ENCODE data around the gene SEPTIN6. TPM values are rescaled to one million over a fixed set of nuclear protein-coding genes. Genes with fewer than 3 reads are reported as not detected.
A peak's percentile ranks its signal among the peaks of the same experiment; 100 is the strongest.
"Not testable (repeated sequence)": the region's sequence is repeated elsewhere in the genome, so short reads cannot be mapped to it uniquely, and the experiment has no call there.

SEPTIN6 gene
- total RNA-seq, 2 experiments from 2014 or later: 154 to 156 TPM

- POLR2A ChIA-PET: interaction anchor here (0.8 to 4.0 kb wide), 8 partner anchors 10 to 100 kb away, joined by 3 to 40 read pairs (median 5); partner anchors contain the start of gene NKRF
- no peaks in the 10 kb centered on the region for H3K9me3 Mint-ChIP-seq
- H3K36me3 Mint-ChIP-seq: peaks cover 5% of the 10 kb centered on the region
- H3K27me3 Mint-ChIP-seq: no peaks in the 10 kb centered on the region
- H3K4me1 Mint-ChIP-seq (ENCODE audit: low read depth): peaks cover 33% of the 10 kb centered on the region
- peak; percentile 59 for DNase-seq
- peak overlapping the region; percentile 88 for H3K4me3 Mint-ChIP-seq
- CTCF ChIA-PET: interaction anchor here (0.9 to 1.7 kb wide), 3 partner anchors 12 to 65 kb away, joined by 3 to 6 read pairs (median 3); no protein-coding TSS in a partner anchor
- H3K27ac Mint-ChIP-seq: peak overlapping the region; percentile 99
- intact Hi-C loops (cut with micrococcal nuclease): loop anchor here (2.0 to 10.0 kb wide), 3 partner anchors 102 to 1154 kb away; partner anchors contain the start of genes NDUFA1, RNF113A and RPL39
Observed at GRCh38 chrX:119688911-119689321, 4.1 kb downstream of the SEPTIN6 start.

DNA sequence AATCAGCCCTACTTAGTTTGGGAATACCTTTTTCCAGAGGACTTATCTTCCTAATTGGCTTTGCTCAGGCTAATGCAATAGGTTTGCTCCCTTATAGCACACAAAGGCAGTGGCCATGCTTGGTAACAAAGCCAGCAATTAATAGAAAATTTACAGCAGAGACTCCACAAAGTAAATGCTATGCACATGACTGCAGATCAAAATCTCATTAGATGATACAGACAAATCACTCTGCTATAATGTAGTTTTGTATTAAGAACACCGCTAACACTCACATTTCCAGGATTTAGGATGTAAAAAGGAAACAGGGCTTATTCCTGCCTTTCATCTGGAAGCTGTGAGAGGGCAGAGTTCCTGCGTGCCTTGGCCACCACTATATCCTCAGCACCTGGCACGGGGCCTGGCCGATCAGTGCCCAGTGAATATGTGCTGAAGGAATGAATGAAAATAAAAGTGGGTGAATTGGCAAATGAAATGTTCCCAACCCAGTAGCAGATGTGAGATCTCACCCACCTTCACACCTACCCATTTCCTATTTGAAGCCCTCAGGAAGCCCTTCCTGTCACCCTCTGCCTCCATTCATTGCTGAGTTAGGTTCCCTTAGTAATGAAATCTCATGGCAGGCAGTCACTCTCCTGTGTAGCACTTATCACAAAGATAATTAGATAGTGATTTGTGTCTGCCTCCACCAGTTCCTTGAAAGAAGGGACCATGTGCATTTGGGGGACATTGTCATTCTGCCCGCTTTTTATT lies 5.1 kb downstream of the SEPTIN6 start:
- POLR2A ChIA-PET: interaction anchor here (2.1 to 4.0 kb wide), 2 partner anchors 9 to 40 kb away, joined by 10 to 40 read pairs; no protein-coding TSS in a partner anchor
- Mint-ChIP-seq H3K27ac (peak overlapping the region; percentile 99), H3K9me3 (no peaks in the 10 kb centered on the region), H3K36me3 (peaks cover 8% of the 10 kb centered on the region), H3K27me3 (no peaks in the 10 kb centered on the region), H3K4me1 (ENCODE audit: low read depth) (peaks cover 39% of the 10 kb centered on the region), H3K4me3 (peak overlapping the region; percentile 88)
- DNase-seq: no peak
- intact Hi-C loops (cut with micrococcal nuclease): loop anchor here (2.0 to 10.0 kb wide), 3 partner anchors 103 to 1153 kb away; partner anchors contain the start of genes NDUFA1, RNF113A and RPL39
- CTCF ChIA-PET: interaction anchor here (0.9 to 1.7 kb wide), 3 partner anchors 11 to 66 kb away, joined by 3 to 6 read pairs (median 3); no protein-coding TSS in a partner anchor

DNA sequence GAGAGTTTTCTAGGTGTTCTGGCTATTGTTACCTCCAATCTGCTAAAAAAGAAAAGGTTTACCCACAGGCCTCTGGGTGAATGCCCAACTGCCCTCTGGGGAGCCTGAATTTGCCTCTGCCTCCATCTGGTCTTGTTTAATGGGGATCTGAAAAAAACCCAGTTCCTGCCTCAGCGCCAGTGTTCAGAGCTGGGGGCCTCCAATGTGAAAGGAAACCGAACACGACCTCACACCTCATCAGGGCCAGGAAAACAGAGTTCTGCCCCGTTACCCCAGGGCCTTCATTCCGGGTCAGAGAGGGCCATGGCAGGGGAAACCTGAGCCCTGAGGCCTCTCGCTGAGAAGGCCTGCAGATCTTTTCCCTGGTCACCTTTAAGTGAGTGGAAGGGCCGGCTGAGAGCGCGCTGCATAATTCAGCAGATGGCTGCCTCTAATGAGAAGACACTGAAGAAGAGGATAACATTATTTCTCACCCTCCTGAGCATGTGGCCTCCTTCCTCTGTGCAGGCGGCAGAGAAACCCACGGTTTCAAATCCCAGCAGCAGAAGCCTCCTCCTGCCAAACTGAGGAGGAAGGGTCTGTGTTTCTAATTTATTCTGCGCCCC lies 6.8 kb downstream of the SEPTIN6 start:
- peaks cover 5% of the 10 kb centered on the region for H3K36me3 Mint-ChIP-seq
- intact Hi-C loops (cut with micrococcal nuclease): loop anchor here (10.0 kb wide), 1 partner anchor 1151 kb away; no protein-coding TSS in a partner anchor
- DNase-seq: no peak
- ChIA-PET CTCF (no interaction called here), POLR2A (interaction anchor here (0.8 to 4.8 kb wide), 4 partner anchors 6 to 80 kb away, joined by 4 to 43 read pairs (median 7); partner anchors contain the start of genes NKRF and SEPTIN6)
- H3K4me1 Mint-ChIP-seq (ENCODE audit: low read depth): peaks cover 44% of the 10 kb centered on the region
- H3K27me3 Mint-ChIP-seq: no peaks in the 10 kb centered on the region
- peak overlapping the region; percentile 88 for H3K4me3 Mint-ChIP-seq
- H3K27ac Mint-ChIP-seq: peak overlapping the region; percentile 99
- no peaks in the 10 kb centered on the region for H3K9me3 Mint-ChIP-seq

- Mint-ChIP-seq H3K9me3 (no peaks in the 10 kb centered on the region), H3K27ac (peak overlapping the region; percentile 99), H3K4me1 (ENCODE audit: low read depth) (peaks cover 48% of the 10 kb centered on the region), H3K4me3 (peak overlapping the region; percentile 88), H3K36me3 (peaks cover 3% of the 10 kb centered on the region), H3K27me3 (no peaks in the 10 kb centered on the region)
- DNase-seq: peak; percentile 73
- POLR2A ChIA-PET: interaction anchor here (0.6 to 4.8 kb wide), 7 partner anchors 7 to 80 kb away, joined by 3 to 43 read pairs (median 4); partner anchors contain the start of genes NKRF and SEPTIN6
- CTCF ChIA-PET: interaction anchor here (0.7 to 1.0 kb wide), 2 partner anchors 13 to 44 kb away, joined by 3 read pairs; no protein-coding TSS in a partner anchor
- intact Hi-C loops (cut with micrococcal nuclease): loop anchor here (10.0 kb wide), 1 partner anchor 1151 kb away; no protein-coding TSS in a partner anchor
Observed at GRCh38 chrX:119685225-119686066, 7.5 kb downstream of the SEPTIN6 start.

DNA sequence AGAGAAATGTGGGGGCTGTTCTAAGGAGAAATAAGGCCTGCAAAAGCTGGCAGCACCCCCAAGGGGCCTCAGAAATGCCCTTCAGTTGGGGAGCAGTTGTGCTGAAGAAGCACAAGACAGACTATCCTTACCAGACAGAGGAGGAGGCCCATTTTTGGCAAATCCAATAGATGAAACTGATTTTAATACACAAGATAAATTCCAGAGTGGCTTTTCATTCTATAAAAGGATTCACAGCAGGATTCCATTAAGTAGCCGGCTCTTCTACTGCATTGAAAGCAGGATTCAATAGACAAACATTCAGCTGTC lies 8.1 kb downstream of the SEPTIN6 start:
- H3K27ac Mint-ChIP-seq: peak overlapping the region; percentile 99
- ChIA-PET POLR2A (interaction anchor here (0.8 to 4.8 kb wide), 5 partner anchors 8 to 79 kb away, joined by 3 to 43 read pairs (median 6); partner anchors contain the start of genes NKRF and SEPTIN6), CTCF (interaction anchor here (0.6 to 1.1 kb wide), 4 partner anchors 9 to 45 kb away, joined by 3 to 5 read pairs (median 3); no protein-coding TSS in a partner anchor)
- no peaks in the 10 kb centered on the region for H3K27me3 Mint-ChIP-seq
- no peaks in the 10 kb centered on the region for H3K9me3 Mint-ChIP-seq
- peak overlapping the region; percentile 88 for H3K4me3 Mint-ChIP-seq
- intact Hi-C loops (cut with micrococcal nuclease): loop anchor here (10.0 kb wide), 1 partner anchor 1150 kb away; no protein-coding TSS in a partner anchor
- no peak for DNase-seq
- peaks cover 3% of the 10 kb centered on the region for H3K36me3 Mint-ChIP-seq
- H3K4me1 Mint-ChIP-seq (ENCODE audit: low read depth): peaks cover 47% of the 10 kb centered on the region

- DNase-seq, H3K27me3 Mint-ChIP-seq, H3K9me3 Mint-ChIP-seq, H3K36me3 Mint-ChIP-seq: not testable (repeated sequence)
- H3K27ac Mint-ChIP-seq: peak overlapping the region; percentile 99
- intact Hi-C loops (cut with micrococcal nuclease): loop anchor here (10.0 kb wide), 1 partner anchor 1150 kb away; no protein-coding TSS in a partner anchor
- CTCF ChIA-PET: interaction anchor here (0.6 to 1.6 kb wide), 4 partner anchors 10 to 70 kb away, joined by 3 to 5 read pairs (median 4); no protein-coding TSS in a partner anchor
- H3K4me1 Mint-ChIP-seq (ENCODE audit: low read depth): peaks cover 49% of the 10 kb centered on the region
- H3K4me3 Mint-ChIP-seq: peak overlapping the region; percentile 88
- POLR2A ChIA-PET: interaction anchor here (4.8 kb wide), 1 partner anchor 8 kb away, joined by 43 read pairs; the partner anchor contains the start of gene SEPTIN6
Observed at GRCh38 chrX:119684312-119684711, 8.7 kb downstream of the SEPTIN6 start.

- Mint-ChIP-seq H3K4me3 (peak overlapping the region; percentile 69), H3K27ac (peak overlapping the region; percentile 97), H3K27me3 (no peaks in the 10 kb centered on the region), H3K9me3 (no peaks in the 10 kb centered on the region), H3K4me1 (ENCODE audit: low read depth) (peaks cover 47% of the 10 kb centered on the region), H3K36me3 (peaks cover 3% of the 10 kb centered on the region)
- ChIA-PET POLR2A (interaction anchor here (0.7 to 4.8 kb wide), 5 partner anchors 10 to 105 kb away, joined by 3 to 43 read pairs (median 3); partner anchors contain the start of gene SEPTIN6), CTCF (interaction anchor here (0.8 to 1.8 kb wide), 3 partner anchors 10 to 72 kb away, joined by 3 to 12 read pairs (median 4); partner anchors contain the start of gene SEPTIN6)
- intact Hi-C loops (cut with micrococcal nuclease): loop anchor here (10.0 kb wide), 1 partner anchor 1148 kb away; no protein-coding TSS in a partner anchor
- peak; percentile 48 for DNase-seq
Observed at GRCh38 chrX:119682019-119682989, 10.7 kb downstream of the SEPTIN6 start.

DNA sequence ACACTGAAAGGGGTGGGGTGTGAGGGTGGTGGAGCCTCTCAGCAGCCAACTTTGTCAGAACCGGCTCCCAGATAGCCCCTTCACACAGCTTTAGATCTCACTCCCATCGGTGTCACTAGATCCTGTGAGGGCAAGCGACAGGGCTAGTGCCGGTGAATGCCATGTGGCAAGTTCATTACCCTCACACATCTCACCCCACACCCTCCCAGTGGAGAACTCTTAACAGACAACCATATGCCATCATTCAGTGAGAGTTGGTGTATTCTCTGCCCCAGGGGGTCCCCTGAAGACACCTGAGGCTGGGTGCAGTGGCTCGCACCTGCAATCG lies 15.3 kb downstream of the SEPTIN6 start:
- H3K36me3 Mint-ChIP-seq: peaks cover 15% of the 10 kb centered on the region
- H3K9me3 Mint-ChIP-seq: no peaks in the 10 kb centered on the region
- H3K4me3 Mint-ChIP-seq: peak overlapping the region; percentile 62
- peaks cover 40% of the 10 kb centered on the region for H3K4me1 Mint-ChIP-seq (ENCODE audit: low read depth)
- H3K27ac Mint-ChIP-seq: peak overlapping the region; percentile 97
- no peaks in the 10 kb centered on the region for H3K27me3 Mint-ChIP-seq
- ChIA-PET CTCF (interaction anchor here (1.0 to 1.4 kb wide), 2 partner anchors 11 to 20 kb away, joined by 3 read pairs; no protein-coding TSS in a partner anchor), POLR2A (interaction anchor here (0.6 to 4.3 kb wide), 5 partner anchors 12 to 81 kb away, joined by 3 to 40 read pairs (median 4); partner anchors contain the start of genes SEPTIN6 and SOWAHD)
- intact Hi-C loops (cut with micrococcal nuclease): no loop called here
- DNase-seq: no peak

DNA sequence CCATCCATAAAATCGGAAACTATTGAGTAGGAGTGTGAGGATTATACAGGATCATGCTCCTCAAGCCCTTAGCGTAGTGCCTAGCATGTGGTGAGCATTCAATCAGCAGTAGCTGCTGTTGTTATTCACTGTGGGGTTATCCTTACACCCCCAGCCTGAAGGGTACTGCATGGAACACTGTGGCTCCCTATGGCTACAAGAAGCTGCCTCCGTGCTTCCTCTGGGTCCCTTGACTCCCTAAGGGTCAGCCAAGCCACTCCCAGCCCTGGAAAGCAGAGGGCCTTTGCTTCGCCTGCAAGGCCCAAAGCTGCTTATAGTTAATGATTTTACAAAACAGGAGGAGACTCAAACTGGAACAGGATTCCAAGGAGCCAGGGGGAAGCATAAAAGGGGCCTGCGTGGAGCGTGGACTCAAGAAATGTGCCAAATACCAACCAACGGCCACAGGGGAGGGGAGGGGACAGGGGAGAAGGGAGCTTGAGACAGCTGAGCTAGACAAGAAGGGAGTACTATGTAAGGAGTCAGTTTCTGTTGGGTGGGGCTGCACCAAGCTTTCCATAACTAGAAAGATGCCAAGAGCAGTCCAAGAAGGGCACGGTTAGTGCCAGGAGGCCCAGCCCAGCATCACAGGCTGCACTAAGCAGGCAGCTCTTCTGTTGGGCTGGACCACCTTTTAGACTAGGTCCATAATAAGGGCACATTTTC lies 15.9 kb downstream of the SEPTIN6 start:
- peak overlapping the region; percentile 97 for H3K27ac Mint-ChIP-seq
- intact Hi-C loops (cut with micrococcal nuclease): no loop called here
- H3K4me1 Mint-ChIP-seq (ENCODE audit: low read depth): peaks cover 43% of the 10 kb centered on the region
- CTCF ChIA-PET: interaction anchor here (1.0 to 1.4 kb wide), 3 partner anchors 12 to 29 kb away, joined by 3 read pairs; no protein-coding TSS in a partner anchor
- no peaks in the 10 kb centered on the region for H3K9me3 Mint-ChIP-seq
- peaks cover 15% of the 10 kb centered on the region for H3K36me3 Mint-ChIP-seq
- POLR2A ChIA-PET: interaction anchor here (0.6 to 4.3 kb wide), 5 partner anchors 13 to 81 kb away, joined by 3 to 40 read pairs (median 4); partner anchors contain the start of genes SEPTIN6 and SOWAHD
- H3K4me3 Mint-ChIP-seq: no peak overlapping the region
- no peak for DNase-seq
- H3K27me3 Mint-ChIP-seq: no peaks in the 10 kb centered on the region

Measured in activated CD4-positive, alpha-beta memory T cell treated with anti-CD3 and anti-CD28 coated beads for 36 hours (primary cell).